Adrenal gland (tissue), 12 donors: ENCODE measurements around the gene PDC. TPM values are rescaled to one million over a fixed set of nuclear protein-coding genes. Genes with fewer than 3 reads are reported as not detected.
"Not testable (repeated sequence)": the region's sequence is repeated elsewhere in the genome, so short reads cannot be mapped to it uniquely, and the experiment has no call there.

ENCODE experiments used
- DNase-seq, 7 donors: peaks; one replicate each; pipeline ENCODE4 v3.0.0-alpha.2; 2019 to 2020
- H3K27ac ChIP-seq, 5 donors: fragments of 200-600 bp; sonication (generic) in 4 of 5; 1 replicate in 3 of 5; 2 replicates in 2 of 5; pipeline versions ENCODE4 v1.5.1 to v1.8.0; 2016 to 2020; ENCODE audit warnings: mild to moderate bottlenecking in 1 of 5
- H3K27me3 ChIP-seq: fragments of 200-600 bp; 2 replicates; pipeline ENCODE4 v1.8.0; 2021
- H3K36me3 ChIP-seq, 2 donors: fragments of 200-600 bp; replicated peaks in 1 of 2; 1 replicate in 1 of 2; 2 replicates in 1 of 2; pipeline versions ENCODE4 v1.5.1 to v1.8.0; 2018 to 2022
- H3K4me1 ChIP-seq, 2 donors: fragments of 200-600 bp; replicated peaks in 1 of 2; 1 replicate in 1 of 2; 2 replicates in 1 of 2; pipeline versions ENCODE4 v1.5.1 to v1.8.0; 2018 to 2021
- H3K4me3 ChIP-seq, 4 donors: fragments of 200-600 bp; sonication (generic) in 3 of 4; one replicate each; pipeline ENCODE4 v1.5.1; 2016 to 2018
- H3K9me3 ChIP-seq, 3 donors: fragments of 200-600 bp; sonication (generic) in 1 of 3; replicated peaks in 1 of 3; 1 replicate in 2 of 3; 2 replicates in 1 of 3; pipeline versions ENCODE4 v1.5.1 to v1.8.0; 2016 to 2021
- CTCF ChIP-seq, 6 experiments: fragments of 450-650 bp in 4 of 6; fragments of 200-600 bp in 2 of 6; sonication (generic) in 1 of 6; IDR thresholded peaks; 1 replicate in 5 of 6; 2 replicates in 1 of 6; pipeline versions ENCODE4 v1.5.1 to v1.8.0; 2016 to 2021; ENCODE audit warnings: antibody characterized with exemption in 6 of 6, mild to moderate bottlenecking in 2 of 6, moderate library complexity in 1 of 6
- POLR2A ChIP-seq, 2 donors: fragments of 450-650 bp; IDR thresholded peaks; one replicate each; pipeline ENCODE4 v1.6.1; 2017; ENCODE audit warnings: antibody characterized with exemption in 2 of 2, mild to moderate bottlenecking in 2 of 2, moderate library complexity in 1 of 2
- WGBS, 4 donors: extraction: QIAGEN DNeasy Blood & Tissue Kit in 2 of 4; methylation state at CpG; one replicate each; pipeline versions ENCODE4 v1.1.5 to v1.1.7; 2013 to 2017; 5-methylcytosine and 5-hydroxymethylcytosine counted together
- intact Hi-C, 2 donors: fragments of 100-400 bp; cut with DNase I; formaldehyde crosslinking; loops; one replicate each; pipeline versions ENCODE4 v1.14.1 to v1.15.0; 2022 to 2023
- polyA plus RNA-seq, 3 donors: library from polyadenylated mRNA; stranded (reverse); fragments of 200-250 nt in 2 of 3; fragments of 350-450 nt in 1 of 3; fragmentation: Illumina TruSeq in 1 of 3; extraction: RNeasy Lipid Tissue Mini Kit (QIAGEN cat#74804) in 1 of 3; gene quantifications; one replicate each; pipeline ENCODE4 v1.2.3, GENCODE V29; 2013 to 2014
- total RNA-seq, 9 donors: library from RNA; depleted of rRNA in 4 of 9; stranded (reverse); fragments of >200 nt in 4 of 9; fragments of 120-200 nt in 1 of 9; fragmentation: NEBNext Ultra II Directional in 1 of 9; extraction: Animal tissue kit (Norgen Biotek cat#: 25700) in 1 of 9; gene quantifications; one replicate each; pipeline versions ENCODE4 v1.1.0 to v1.2.4, GENCODE V29; 2013 to 2023
- donor health status: healthy with polysubstance abuse.
- donor health status: Bipolar disorder and iron deficiency.
- donor health status: DM: yes; HTN: yes; CAD: no.
- donor health status: DM: no; HTN: no; CAD: no.
- donor health status: DM: no; HTN: no; CAD: no.
- donor health status: DM: yes; HTN: yes; CAD: no.

The PDC gene
- total and polyA plus RNA-seq, 12 donors = not detected

DNA sequence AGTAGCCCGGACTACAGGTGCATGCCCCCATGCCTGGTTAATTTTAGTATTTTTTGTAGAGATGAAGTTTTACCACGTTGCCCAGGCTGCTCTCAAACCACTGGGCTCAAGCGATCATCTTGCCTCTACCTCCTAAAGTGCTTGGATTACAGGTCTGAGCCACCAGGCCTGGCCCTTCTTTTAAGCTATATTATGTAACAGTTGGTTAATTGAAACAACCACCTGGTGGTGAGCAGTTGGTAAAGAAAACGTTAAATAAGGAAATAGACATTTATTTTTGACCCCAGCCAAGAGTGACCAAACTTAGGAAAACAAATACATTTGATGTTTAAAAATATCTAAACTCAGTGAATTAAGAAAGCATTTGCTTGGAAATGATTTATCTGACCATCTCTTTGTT lies 12.1 kb upstream of the PDC start:
- Histone ChIP-seq H3K27ac (no peak overlapping the region), H3K36me3 (no peaks in the 10 kb centered on the region), H3K9me3 (no peaks in the 10 kb centered on the region), H3K4me1 (no peaks in the 10 kb centered on the region), H3K4me3 (no peak overlapping the region), H3K27me3 (no peaks in the 10 kb centered on the region)
- intact Hi-C loops = no loop called here
- 76 to 86% (median 82%) methylated on average over 4 of the region's 4 CpGs for WGBS, 4 donors
- no peak for DNase-seq
- TF ChIP-seq CTCF (IDR thresholded peaks at IDR 0.05) (no peak), POLR2A (IDR thresholded peaks at IDR 0.05) (no peak)

GRCh38 chr1:186465946-186466345 lies 5.0 kb upstream of the PDC start:
- Histone ChIP-seq H3K27ac (no peak overlapping the region), H3K4me1 (no peaks in the 10 kb centered on the region), H3K9me3 (peaks cover 0 to 6% (median 0%) of the 10 kb centered on the region in 3 donors), H3K36me3 (no peaks in the 10 kb centered on the region), H3K4me3 (no peak overlapping the region), H3K27me3 (no peaks in the 10 kb centered on the region)
- intact Hi-C loops = no loop called here
- 51 to 63% (median 61%) methylated on average over 2 of the region's 2 CpGs for WGBS, 4 donors
- TF ChIP-seq CTCF (IDR thresholded peaks at IDR 0.05) = no peak
- TF ChIP-seq POLR2A (IDR thresholded peaks at IDR 0.05) = no peak
- no peak for DNase-seq

DNA sequence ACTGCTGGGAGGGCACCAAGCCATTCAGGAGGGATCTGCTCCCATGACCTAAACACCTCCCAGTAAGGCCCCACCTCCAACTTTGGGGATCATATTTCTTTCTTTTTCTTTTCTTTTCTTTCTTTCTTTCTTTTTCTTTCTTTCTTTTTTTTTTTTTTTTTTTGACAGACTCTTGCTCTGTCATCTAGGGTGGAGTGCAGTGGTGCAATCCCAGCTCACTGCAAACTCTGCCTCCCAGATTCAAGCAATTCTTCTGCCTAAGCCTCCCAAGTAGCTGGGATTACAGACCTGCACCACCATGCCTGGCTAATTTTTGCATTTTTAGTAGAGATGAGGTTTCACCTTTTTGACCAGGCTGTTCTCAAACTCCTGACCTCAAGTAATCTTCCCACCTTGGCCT lies 4.6 kb upstream of the PDC start:
- intact Hi-C loops, H3K4me1 ChIP-seq, H3K9me3 ChIP-seq, H3K4me3 ChIP-seq, DNase-seq, H3K36me3 ChIP-seq, H3K27me3 ChIP-seq, H3K27ac ChIP-seq: not testable (repeated sequence)

DNA sequence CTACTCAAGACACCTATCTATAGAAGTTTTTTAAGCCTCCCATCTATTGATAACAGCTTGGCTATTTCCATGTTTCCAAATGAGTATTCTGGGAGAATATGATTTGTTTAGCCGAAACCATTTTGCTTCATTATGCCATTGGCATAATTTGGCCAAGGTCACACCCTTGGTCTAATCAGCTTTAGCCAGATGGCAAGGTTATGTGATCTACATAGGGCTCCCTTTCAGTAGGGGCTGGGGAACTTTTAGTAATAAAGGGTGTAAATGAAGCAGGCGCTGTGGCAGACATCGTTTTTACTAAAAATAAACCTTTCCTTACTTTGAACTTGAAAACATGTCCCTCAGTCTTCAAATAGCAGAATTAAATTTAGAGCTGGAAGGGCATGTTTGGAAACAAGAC lies 3.0 kb upstream of the PDC start:
- Histone ChIP-seq H3K36me3 (no peaks in the 10 kb centered on the region), H3K4me1 (no peaks in the 10 kb centered on the region), H3K9me3 (peaks cover 0 to 6% (median 0%) of the 10 kb centered on the region in 3 donors), H3K27ac (no peak overlapping the region), H3K27me3 (no peaks in the 10 kb centered on the region), H3K4me3 (no peak overlapping the region)
- WGBS, 4 donors = 74 to 86% (median 83%) methylated on average over 3 of the region's 3 CpGs
- no peak for DNase-seq
- intact Hi-C loops = no loop called here
- TF ChIP-seq POLR2A (IDR thresholded peaks at IDR 0.05) = no peak
- TF ChIP-seq CTCF (IDR thresholded peaks at IDR 0.05) = no peak

DNA sequence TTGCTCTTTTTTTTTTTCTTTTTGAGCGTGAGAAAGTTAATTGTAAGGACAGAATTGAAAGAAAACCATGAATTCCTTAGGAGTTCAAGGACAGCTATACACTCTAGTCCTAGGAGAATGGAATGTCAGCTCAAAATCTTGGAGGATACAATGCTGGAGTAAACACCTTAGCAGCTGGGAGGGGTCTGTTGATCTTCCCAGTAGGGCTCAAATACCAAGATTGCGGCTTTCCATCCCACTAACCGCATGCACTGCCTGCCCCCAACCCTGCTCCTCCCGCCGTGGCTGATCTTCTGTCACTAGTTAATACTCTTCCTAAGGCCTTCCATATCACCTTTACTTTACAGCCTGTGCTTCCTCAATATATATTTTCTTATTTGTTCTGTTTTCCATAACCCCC lies 2.6 kb upstream of the PDC start:
- Histone ChIP-seq H3K36me3 (no peaks in the 10 kb centered on the region), H3K9me3 (peaks cover 0 to 6% (median 0%) of the 10 kb centered on the region in 3 donors), H3K27me3 (no peaks in the 10 kb centered on the region), H3K4me1 (no peaks in the 10 kb centered on the region), H3K27ac (no peak overlapping the region), H3K4me3 (no peak overlapping the region)
- DNase-seq = no peak
- intact Hi-C loops = no loop called here
- WGBS, 4 donors = 77 to 85% (median 83%) methylated on average over 5 of the region's 5 CpGs
- TF ChIP-seq CTCF (IDR thresholded peaks at IDR 0.05) = no peak
- no peak for TF ChIP-seq POLR2A (IDR thresholded peaks at IDR 0.05)

DNA sequence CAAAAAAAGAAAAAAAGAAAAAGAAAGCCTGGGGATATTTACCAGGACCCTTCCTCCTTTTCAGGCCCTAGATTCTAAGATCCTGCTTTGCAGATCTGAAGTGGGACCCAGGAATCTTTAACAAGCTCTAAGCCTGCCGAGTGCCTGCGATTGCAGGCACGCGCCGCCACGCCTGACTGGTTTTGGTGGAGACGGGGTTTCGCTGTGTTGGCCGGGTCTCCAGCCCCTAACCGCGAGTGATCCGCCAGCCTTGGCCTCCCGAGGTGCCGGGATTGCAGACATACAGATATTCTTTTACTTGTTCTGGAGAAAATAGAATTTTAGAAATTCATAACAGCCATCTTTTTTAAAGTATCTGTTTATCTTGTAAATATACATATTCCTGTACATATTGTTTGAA lies 1.8 kb downstream of the PDC start:
- DNase-seq, H3K27ac ChIP-seq, intact Hi-C loops, H3K9me3 ChIP-seq, H3K4me1 ChIP-seq, H3K36me3 ChIP-seq, H3K27me3 ChIP-seq, H3K4me3 ChIP-seq: not testable (repeated sequence)
- WGBS, 4 donors = 91 to 98% (median 96%) methylated on average over 14 of the region's 14 CpGs
